GM20000 (cell line): ENCODE measurements around the gene LDAH.
"Not testable (repeated sequence)": the region's sequence is repeated elsewhere in the genome, so short reads cannot be mapped to it uniquely, and the experiment has no call there.

Experiments used
- DNase-seq: peaks from one replicate; pipeline ENCODE4 v3.0.0; 2012; ENCODE audit warnings: low spot score
- TF ChIP-seq, protein P1 (sequence below): IDR thresholded peaks from 2 replicates; pipeline ENCODE4 v1.5.1; 2012; ENCODE audit warnings: mild to moderate bottlenecking, control low read depth; ENCODE audit errors: extremely low read depth, missing control alignments

Gene LDAH

DNA sequence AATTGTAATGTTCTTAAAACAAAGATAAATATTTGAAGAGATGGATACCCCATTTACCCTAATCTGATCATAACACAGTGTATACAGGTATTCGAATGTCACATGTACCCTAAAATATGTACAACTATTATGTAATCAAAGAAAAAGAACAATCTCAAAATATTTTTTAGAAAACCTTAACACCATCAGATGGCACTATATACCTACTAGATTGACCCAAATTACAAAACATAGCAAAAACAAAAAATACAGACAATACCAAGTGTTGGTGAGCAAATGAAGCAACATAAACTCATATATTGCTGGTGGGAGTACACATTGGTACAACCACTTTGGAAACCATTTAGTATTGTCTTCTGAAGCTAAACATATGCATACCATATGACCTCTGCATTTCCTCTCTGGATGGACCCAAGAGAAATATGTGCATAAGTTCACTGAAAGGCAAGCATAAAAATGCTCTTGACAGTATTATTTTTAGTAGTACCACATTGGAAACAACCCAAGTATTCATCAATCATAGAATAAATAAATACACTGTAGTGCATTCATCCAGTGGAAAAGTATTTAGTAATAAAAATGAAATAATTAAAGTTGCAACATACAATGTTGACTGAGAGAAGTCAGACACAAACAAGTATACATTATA lies 100.2 kb downstream of the LDAH start:
- TF ChIP-seq, protein P1, sequence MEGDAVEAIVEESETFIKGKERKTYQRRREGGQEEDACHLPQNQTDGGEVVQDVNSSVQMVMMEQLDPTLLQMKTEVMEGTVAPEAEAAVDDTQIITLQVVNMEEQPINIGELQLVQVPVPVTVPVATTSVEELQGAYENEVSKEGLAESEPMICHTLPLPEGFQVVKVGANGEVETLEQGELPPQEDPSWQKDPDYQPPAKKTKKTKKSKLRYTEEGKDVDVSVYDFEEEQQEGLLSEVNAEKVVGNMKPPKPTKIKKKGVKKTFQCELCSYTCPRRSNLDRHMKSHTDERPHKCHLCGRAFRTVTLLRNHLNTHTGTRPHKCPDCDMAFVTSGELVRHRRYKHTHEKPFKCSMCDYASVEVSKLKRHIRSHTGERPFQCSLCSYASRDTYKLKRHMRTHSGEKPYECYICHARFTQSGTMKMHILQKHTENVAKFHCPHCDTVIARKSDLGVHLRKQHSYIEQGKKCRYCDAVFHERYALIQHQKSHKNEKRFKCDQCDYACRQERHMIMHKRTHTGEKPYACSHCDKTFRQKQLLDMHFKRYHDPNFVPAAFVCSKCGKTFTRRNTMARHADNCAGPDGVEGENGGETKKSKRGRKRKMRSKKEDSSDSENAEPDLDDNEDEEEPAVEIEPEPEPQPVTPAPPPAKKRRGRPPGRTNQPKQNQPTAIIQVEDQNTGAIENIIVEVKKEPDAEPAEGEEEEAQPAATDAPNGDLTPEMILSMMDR: no peak
- no peak for DNase-seq

DNA sequence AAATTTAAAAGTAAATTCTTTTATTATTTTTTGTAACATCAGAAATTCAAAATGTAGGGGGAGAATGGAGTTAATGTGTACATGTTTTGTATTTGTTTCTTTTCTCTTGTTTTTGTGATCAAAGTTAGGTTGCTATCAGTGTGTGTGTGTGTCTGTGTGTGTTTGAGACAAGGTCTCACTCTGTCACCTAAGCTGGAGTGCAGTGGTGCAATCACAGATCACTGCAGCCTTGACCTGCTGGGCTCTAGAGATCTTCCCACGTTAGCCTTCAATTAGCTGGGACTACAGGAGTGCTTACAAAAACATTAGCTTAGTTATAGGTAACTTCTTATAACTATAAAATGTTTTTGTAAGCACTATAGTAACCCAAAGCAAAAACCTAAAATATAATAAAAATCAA lies 105.3 kb downstream of the LDAH start:
- DNase-seq: no peak
- TF ChIP-seq, protein P1: no peak

DNA sequence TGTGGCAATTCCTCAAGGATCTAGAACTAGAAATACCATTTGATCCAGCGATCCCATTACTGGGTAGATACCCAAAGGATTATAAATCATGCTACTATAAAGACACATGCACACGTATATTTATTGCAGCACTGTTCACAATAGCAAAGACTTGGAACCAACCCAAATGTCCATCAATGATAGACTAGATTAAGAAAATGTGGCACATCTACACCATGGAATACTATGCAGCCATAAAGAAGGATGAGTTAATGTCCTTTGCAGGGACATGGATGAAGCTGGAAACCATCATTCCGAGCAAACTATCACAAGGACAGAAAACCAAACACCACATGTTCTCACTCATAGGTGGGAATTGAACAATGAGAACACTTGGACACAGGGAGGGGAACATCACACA lies 106.7 kb downstream of the LDAH start:
- DNase-seq: not testable (repeated sequence)

DNA sequence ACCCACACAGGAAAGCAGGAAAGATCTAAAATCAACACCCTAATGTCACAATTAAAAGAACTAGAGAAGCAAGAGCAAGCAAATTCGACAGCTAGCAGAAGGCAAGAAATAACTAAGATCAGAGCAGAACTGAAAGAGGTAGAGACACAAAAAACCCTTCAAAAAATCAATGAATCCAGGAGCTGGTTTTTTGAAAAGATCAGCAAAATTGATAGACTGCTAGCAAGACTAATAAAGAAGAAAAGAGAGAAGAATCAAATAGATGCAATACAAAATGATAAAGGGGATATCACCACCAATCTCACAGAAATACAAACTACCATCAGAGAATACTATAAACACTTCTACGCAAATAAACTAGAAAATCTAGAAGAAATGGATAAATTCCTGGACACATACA lies 108.5 kb downstream of the LDAH start:
- not testable (repeated sequence) for DNase-seq

DNA sequence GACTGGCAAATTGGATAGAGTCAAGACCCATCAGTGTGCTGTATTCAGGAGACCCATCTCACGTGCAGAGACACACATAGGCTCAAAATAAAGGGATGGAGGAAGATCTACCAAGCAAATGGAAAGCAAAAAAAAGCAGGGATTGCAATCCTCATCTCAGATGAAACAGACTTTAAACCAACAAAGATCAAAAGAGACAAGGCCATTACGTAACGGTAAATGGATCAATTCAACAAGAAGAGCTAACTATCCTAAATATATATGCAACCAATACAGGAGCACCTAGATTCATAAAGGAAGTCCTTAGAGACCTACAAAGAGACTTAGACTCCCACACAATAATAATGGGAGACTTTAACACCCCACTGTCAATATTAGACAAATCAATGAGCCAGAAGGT lies 109.3 kb downstream of the LDAH start:
- DNase-seq: not testable (repeated sequence)

DNA sequence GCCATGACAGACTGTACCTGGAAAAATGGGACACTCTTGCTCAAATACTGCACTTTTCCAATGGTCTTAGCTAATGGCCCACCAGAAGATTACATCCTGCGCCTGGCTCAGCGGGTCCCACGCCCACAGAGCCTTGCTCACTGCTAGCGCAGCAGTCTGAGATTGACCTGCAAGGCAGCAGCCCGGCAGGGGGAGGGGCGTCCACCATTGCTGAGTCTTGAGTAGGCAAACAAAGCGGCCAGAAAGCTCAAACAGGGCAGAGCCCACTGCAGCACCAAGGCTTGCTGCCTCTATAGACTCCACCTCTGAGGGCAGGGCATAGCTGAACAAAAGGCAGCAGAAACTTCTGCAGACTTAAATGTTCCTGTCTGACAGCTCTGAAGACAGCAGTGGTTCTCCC lies 111.3 kb downstream of the LDAH start:
- not testable (repeated sequence) for DNase-seq

DNA sequence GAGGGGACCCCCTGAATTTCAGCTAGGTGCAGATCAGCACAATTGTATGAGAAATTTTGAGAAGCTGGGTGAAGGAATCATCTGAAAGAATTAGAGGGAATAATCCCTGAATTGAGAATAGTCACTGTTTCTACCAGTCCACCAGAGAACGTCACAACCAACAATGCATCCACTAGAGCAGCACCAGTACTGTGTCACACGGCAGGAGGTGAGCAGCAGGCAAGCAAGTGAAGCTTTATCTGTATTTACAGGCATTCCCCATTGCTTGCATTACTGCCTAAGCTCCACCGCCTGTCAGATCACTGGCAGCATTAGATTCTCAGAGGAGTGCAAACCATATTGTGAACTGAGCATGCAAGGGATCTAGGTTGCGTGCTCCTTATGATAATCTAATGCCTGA lies 115.3 kb downstream of the LDAH start:
- TF ChIP-seq, protein P1: no peak
- no peak for DNase-seq

DNA sequence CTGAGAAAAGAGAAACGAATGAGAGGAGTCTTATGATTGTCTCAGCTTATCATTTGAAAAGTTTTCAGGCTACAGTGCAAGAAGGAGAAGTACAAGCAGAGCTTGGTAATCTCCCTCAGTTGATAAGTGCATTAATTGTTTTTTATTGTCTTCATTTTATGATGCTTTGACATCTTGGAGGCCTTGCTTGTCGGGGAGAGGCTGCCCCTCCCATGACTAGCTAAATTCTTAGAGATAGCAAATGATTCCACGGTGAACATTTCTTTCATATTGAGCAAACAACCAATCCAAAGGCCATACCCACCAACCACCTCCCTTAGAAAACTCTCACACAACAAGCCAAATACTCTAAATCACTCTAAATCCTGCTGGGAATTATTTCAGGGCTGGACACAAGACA lies 116.1 kb downstream of the LDAH start:
- TF ChIP-seq, protein P1: no peak
- no peak for DNase-seq

DNA sequence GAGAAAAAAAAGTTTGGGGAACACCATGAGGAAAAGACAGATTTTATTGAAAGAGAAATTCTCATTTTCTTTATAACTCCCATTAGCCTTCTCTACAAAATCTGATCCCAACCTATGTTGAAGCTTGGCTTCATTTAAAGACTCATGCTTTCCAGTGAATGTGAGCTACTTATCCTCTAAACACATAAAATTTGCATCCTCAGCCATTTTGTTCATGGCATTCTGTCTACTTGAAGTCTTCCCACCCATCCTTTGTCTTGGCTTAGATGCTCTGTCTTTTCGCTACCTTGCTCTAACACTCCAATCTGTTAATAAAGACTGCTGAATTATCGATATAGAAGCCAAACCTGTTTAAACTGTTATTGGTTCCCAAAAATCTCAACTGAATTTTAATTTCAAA lies 116.7 kb downstream of the LDAH start:
- TF ChIP-seq, protein P1: no peak

DNA sequence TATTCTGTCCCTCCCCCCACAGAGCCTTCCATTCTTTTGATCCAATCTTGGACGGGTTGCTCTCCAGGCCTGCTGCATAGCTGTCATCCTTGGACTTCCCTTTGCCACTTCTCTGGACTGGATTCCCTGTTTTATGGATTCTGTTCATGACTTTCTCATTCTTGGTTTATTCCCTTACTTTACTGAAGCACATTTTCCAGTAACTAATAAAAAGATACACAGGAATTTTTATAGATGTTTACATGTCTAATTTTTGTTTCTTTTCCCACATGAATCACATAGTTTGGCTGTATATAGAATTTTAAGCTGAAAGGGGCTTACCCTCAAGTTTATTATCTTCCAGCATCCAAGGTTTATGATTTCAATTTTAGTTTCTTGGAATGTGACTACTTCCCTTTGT lies 118.0 kb downstream of the LDAH start:
- DNase-seq: no peak
- TF ChIP-seq, protein P1: no peak

More for the DNA sequence above, 116.7 kb downstream of the LDAH start:
- DNase-seq: no peak
